H1 (cell line): ENCODE results near the gene SLC23A2. TPM values are rescaled to one million over a fixed set of nuclear protein-coding genes. Genes with fewer than 3 reads are reported as not detected.

Experiments used
- CTCF ChIA-PET: fragments of 300-600 bp; sonication (Branson Sonifier 250); formaldehyde crosslinking; loops from one replicate; lab custom pipeline; 2021; ENCODE audit not compliant: partially characterized antibody; lab: Charles Lee
- POLR2A ChIA-PET: fragments of 300-600 bp; sonication (Branson Sonifier 250); formaldehyde crosslinking; loops from one replicate; lab custom pipeline; 2021; ENCODE audit warnings: inconsistent platforms; ENCODE audit not compliant: partially characterized antibody; lab: Charles Lee
- DNase-seq, 2 experiments: peaks; one replicate each; pipeline versions ENCODE4 v3.0.0 to v3.0.0-alpha.2; 2010 to 2022; ENCODE audit warnings: low spot score in 2 of 2, low read depth in 1 of 2, mixed read lengths in 1 of 2
- FAIRE-seq: peaks from 2 replicates; lab custom pipeline; 2011; peaks lifted over from hg19 to GRCh38; lab: Jason Lieb, UNC
- H2AFZ ChIP-seq: 2 replicates; pipeline ENCODE4 v1.8.1; 2012; ENCODE audit warnings: low read length, inconsistent platforms
- H2AK5ac ChIP-seq: 2 replicates; pipeline ENCODE4 v1.6.1; 2013; ENCODE audit warnings: low read depth, low read length
- H2BK120ac ChIP-seq: replicated peaks from 2 replicates; pipeline ENCODE3; 2013; ENCODE audit warnings: low read depth, low read length, inconsistent platforms
- H2BK12ac ChIP-seq: 2 replicates; pipeline ENCODE4 v1.6.1; 2013; ENCODE audit warnings: low read depth, low read length
- H2BK15ac ChIP-seq: 2 replicates; pipeline ENCODE4 v1.6.1; 2013; ENCODE audit warnings: low read length
- H2BK20ac ChIP-seq: 2 replicates; pipeline ENCODE4 v1.6.1; 2013; ENCODE audit warnings: low read length
- H2BK5ac ChIP-seq: 2 replicates; pipeline ENCODE4 v1.6.1; 2013; ENCODE audit warnings: low read depth, low read length
- H3K14ac ChIP-seq: 2 replicates; pipeline ENCODE4 v1.6.1; 2013; ENCODE audit warnings: inconsistent platforms; ENCODE audit not compliant: insufficient read length
- H3K18ac ChIP-seq: 2 replicates; pipeline ENCODE4 v1.6.1; 2013; ENCODE audit warnings: low read length; ENCODE audit errors: extremely low read depth
- H3K23ac ChIP-seq: 2 replicates; pipeline ENCODE4 v1.6.1; 2013; ENCODE audit warnings: inconsistent platforms; ENCODE audit not compliant: insufficient read length
- H3K23me2 ChIP-seq: 2 replicates; pipeline ENCODE4 v1.6.1; 2013; ENCODE audit warnings: low read depth, low read length
- H3K27ac ChIP-seq: 2 replicates; pipeline ENCODE4 v1.6.1; 2011; ENCODE audit warnings: low read depth, low read length, inconsistent platforms
- H3K27me3 ChIP-seq, 4 experiments: replicated peaks in 1 of 4; 1 replicate in 1 of 4; 2 replicates in 3 of 4; pipeline versions ENCODE4 v1.6.1 to v1.8.1; 2011 to 2013; ENCODE audit warnings: low read length in 3 of 4, mild to moderate bottlenecking in 3 of 4, inconsistent platforms in 2 of 4, mixed read lengths in 2 of 4, moderate library complexity in 1 of 4; ENCODE audit not compliant: control insufficient read depth in 3 of 4, insufficient read depth in 3 of 4; ENCODE audit errors: extremely low read depth in 1 of 4
- H3K36me3 ChIP-seq, 4 experiments: 2 replicates each; pipeline versions ENCODE4 v1.6.1 to v1.8.1; 2011 to 2013; ENCODE audit warnings: mild to moderate bottlenecking in 4 of 4, low read length in 3 of 4, moderate library complexity in 2 of 4, control low read depth in 1 of 4, inconsistent platforms in 1 of 4; ENCODE audit not compliant: insufficient read depth in 4 of 4, control insufficient read depth in 2 of 4
- H3K4ac ChIP-seq: replicated peaks from 2 replicates; pipeline ENCODE3; 2013; ENCODE audit warnings: low read length, low read depth, mixed read lengths, inconsistent platforms; ENCODE audit not compliant: insufficient read length
- H3K4me1 ChIP-seq, 4 experiments: replicated peaks in 1 of 4; 1 replicate in 1 of 4; 2 replicates in 3 of 4; pipeline versions ENCODE4 v1.6.1 to v1.8.1; 2011 to 2013; ENCODE audit warnings: low read length in 3 of 4, inconsistent platforms in 2 of 4, mixed read lengths in 1 of 4; ENCODE audit not compliant: insufficient read depth in 4 of 4, control insufficient read depth in 3 of 4
- H3K4me2 ChIP-seq, 2 experiments: 2 replicates each; pipeline versions ENCODE4 v1.6.1 to v1.8.1; 2011 to 2013; ENCODE audit warnings: low read depth in 2 of 2, low read length in 2 of 2, control low read depth in 1 of 2, inconsistent platforms in 1 of 2, mild to moderate bottlenecking in 1 of 2; ENCODE audit not compliant: insufficient read depth in 1 of 2
- H3K4me3 ChIP-seq, 4 experiments: fragments of 200-600, 300-600 bp in 1 of 4; sonication (generic), shearing (Covaris generic), sonication (Bioruptor Twin) in 1 of 4; 2 replicates each; pipeline versions ENCODE4 v1.5.1 to v1.8.1; 2011 to 2016; ENCODE audit warnings: low read length in 4 of 4, low read depth in 3 of 4, control low read depth in 2 of 4, inconsistent platforms in 2 of 4, mild to moderate bottlenecking in 2 of 4, mixed read lengths in 1 of 4, moderate library complexity in 1 of 4; ENCODE audit not compliant: insufficient read depth in 2 of 4; ENCODE audit errors: extremely low read depth in 1 of 4
- H3K56ac ChIP-seq: replicated peaks from 2 replicates; pipeline ENCODE3; 2013; ENCODE audit warnings: low read depth, mild to moderate bottlenecking, mixed read lengths, low read length, inconsistent platforms; ENCODE audit not compliant: insufficient read length
- H3K79me1 ChIP-seq: 2 replicates; pipeline ENCODE4 v1.6.1; 2013; ENCODE audit warnings: low read depth, low read length, control low read depth
- H3K79me2 ChIP-seq, 2 experiments: 2 replicates each; pipeline versions ENCODE4 v1.6.1 to v1.8.1; 2012 to 2013; ENCODE audit warnings: low read length in 2 of 2, mild to moderate bottlenecking in 2 of 2, inconsistent platforms in 1 of 2; ENCODE audit not compliant: insufficient read depth in 2 of 2, control insufficient read depth in 1 of 2
- H3K9ac ChIP-seq, 4 experiments: replicated peaks in 1 of 4; 1 replicate in 1 of 4; 2 replicates in 3 of 4; pipeline versions ENCODE4 v1.6.1 to v1.8.1; 2011 to 2013; ENCODE audit warnings: low read depth in 3 of 4, low read length in 3 of 4, control low read depth in 2 of 4, mild to moderate bottlenecking in 2 of 4, moderate library complexity in 2 of 4, inconsistent platforms in 1 of 4; ENCODE audit errors: extremely low read depth in 1 of 4
- H3K9me3 ChIP-seq, 2 experiments: 2 replicates each; pipeline versions ENCODE4 v1.6.1 to v1.8.1; 2012 to 2013; ENCODE audit warnings: mild to moderate bottlenecking in 2 of 2, moderate library complexity in 2 of 2, control low read depth in 1 of 2, inconsistent platforms in 1 of 2, low read depth in 1 of 2, low read length in 1 of 2, mixed read lengths in 1 of 2; ENCODE audit not compliant: insufficient read depth in 2 of 2
- H4K20me1 ChIP-seq, 2 experiments: replicated peaks in 1 of 2; 2 replicates each; pipeline versions ENCODE3 to v1.8.1; 2011 to 2013; ENCODE audit warnings: inconsistent platforms in 2 of 2, low read length in 2 of 2, mild to moderate bottlenecking in 1 of 2; ENCODE audit not compliant: insufficient read depth in 2 of 2, control insufficient read depth in 1 of 2
- H4K5ac ChIP-seq: 2 replicates; pipeline ENCODE4 v1.6.1; 2013; ENCODE audit warnings: low read length, low read depth, mixed read lengths, inconsistent platforms; ENCODE audit not compliant: insufficient read length
- H4K8ac ChIP-seq: 2 replicates; pipeline ENCODE4 v1.8.0; 2013; ENCODE audit warnings: mild to moderate bottlenecking, moderate library complexity, low read length, inconsistent platforms; ENCODE audit not compliant: insufficient read depth; ENCODE audit errors: extremely low read depth
- H4K91ac ChIP-seq: replicated peaks from 2 replicates; pipeline ENCODE3; 2013; ENCODE audit warnings: low read length, mixed read lengths, inconsistent platforms; ENCODE audit not compliant: insufficient read length
- BCL11A ChIP-seq, 2 experiments: IDR thresholded peaks; one replicate each; pipeline ENCODE4 v1.6.1; 2011; ENCODE audit warnings: low read depth in 2 of 2, low read length in 2 of 2, mild to moderate bottlenecking in 2 of 2
- BRCA1 ChIP-seq: IDR thresholded peaks from 2 replicates; pipeline ENCODE4 v1.6.1; 2012; ENCODE audit warnings: low read depth, low read length, improper control_type of control experiment
- CHD1 ChIP-seq: IDR thresholded peaks from 2 replicates; pipeline ENCODE4 v1.6.1; 2012; ENCODE audit warnings: low read depth, low read length, improper control_type of control experiment
- EZH2 ChIP-seq: fragments of 200-600 bp; sonication (generic); IDR thresholded peaks from 2 replicates; pipeline ENCODE4 v1.7.1; 2012; ENCODE audit warnings: low read depth, mild to moderate bottlenecking, moderate library complexity, low read length, inconsistent platforms; ENCODE audit not compliant: severe bottlenecking
- FOSL1 ChIP-seq: IDR thresholded peaks from 2 replicates; pipeline ENCODE4 v1.6.1; 2011; ENCODE audit warnings: mild to moderate bottlenecking, low read depth, low read length, moderate library complexity; ENCODE audit not compliant: insufficient read depth
- GABPA ChIP-seq: IDR thresholded peaks from 2 replicates; pipeline ENCODE4 v1.6.1; 2011; ENCODE audit warnings: mild to moderate bottlenecking, low read length, moderate library complexity, borderline replicate concordance; ENCODE audit not compliant: insufficient read depth
- GTF2F1 ChIP-seq: IDR thresholded peaks from 2 replicates; pipeline ENCODE4 v1.6.1; 2012; ENCODE audit warnings: low read depth, low read length, improper control_type of control experiment, borderline replicate concordance
- JUND ChIP-seq: IDR thresholded peaks from 2 replicates; pipeline ENCODE4 v1.6.1; 2011; ENCODE audit warnings: mild to moderate bottlenecking, improper control_type of control experiment, low read length
- RAD21 ChIP-seq, 2 experiments: IDR thresholded peaks in 1 of 2; conservative IDR thresholded peaks in 1 of 2; 2 replicates each; pipeline ENCODE4 v1.6.1; 2011; ENCODE audit warnings: low read depth in 2 of 2, low read length in 2 of 2, improper control_type of control experiment in 1 of 2, inconsistent platforms in 1 of 2, mild to moderate bottlenecking in 1 of 2, moderate library complexity in 1 of 2
- SP1 ChIP-seq: IDR thresholded peaks from 2 replicates; pipeline ENCODE4 v1.6.1; 2011; ENCODE audit warnings: low read depth, low read length
- SP2 ChIP-seq: IDR thresholded peaks from 2 replicates; pipeline ENCODE4 v1.6.1; 2012; ENCODE audit warnings: mild to moderate bottlenecking, low read length, inconsistent platforms
- YY1 ChIP-seq: IDR thresholded peaks from 2 replicates; pipeline ENCODE4 v1.6.1; 2011; ENCODE audit warnings: low read depth, mild to moderate bottlenecking, low read length
- WGBS, 2 experiments: shearing (Covaris generic) in 1 of 2; methylation state at CpG; one replicate each; pipeline versions ENCODE4 v1.1.6 to v1.1.7; 2013 to 2015; ENCODE audit warnings: low lambda C conversion rate in 2 of 2, mixed read lengths in 2 of 2, inconsistent platforms in 1 of 2, low coverage in 1 of 2, missing lambda C conversion rate in 1 of 2; ENCODE audit not compliant: insufficient replicate concordance in 2 of 2, insufficient coverage in 1 of 2, insufficient read length in 1 of 2; ENCODE audit errors: extremely low coverage in 1 of 2, missing lambda C conversion rate in 1 of 2; 5-methylcytosine and 5-hydroxymethylcytosine counted together
- polyA plus RNA-seq, 7 experiments: library from polyadenylated mRNA; depleted of rRNA in 3 of 7; stranded (reverse) in 5 of 7; unstranded in 2 of 7; fragments of >200 nt in 5 of 7; fragments of 200-250 nt in 2 of 7; gene quantifications; 1 replicate in 5 of 7; 2 replicates in 1 of 7; 4 replicates in 1 of 7; pipeline versions ENCODE4 v1.2.1 to v1.2.3, GENCODE V29; 2011 to 2013; ENCODE audit warnings: missing spikeins in 2 of 7, mixed read lengths in 2 of 7
- total RNA-seq: library from RNA; stranded (reverse); fragmentation: NEBNext Ultra II Directional; extraction: Animal tissue kit (Norgen Biotek cat#: 25700); gene quantifications from 2 replicates; pipeline ENCODE4 v1.2.1, GENCODE V29; 2021
- TF ChIP-seq, protein P1 (sequence below): IDR thresholded peaks from 2 replicates; pipeline ENCODE4 v1.6.1; 2011; ENCODE audit warnings: low read length, improper control_type of control experiment

The SLC23A2 gene
- total and polyA plus RNA-seq, 2 of the 8 experiments (the other 6 are each of a cell fraction or from before 2014, with no cell fraction given), result 17.0 to 18.6 TPM

DNA sequence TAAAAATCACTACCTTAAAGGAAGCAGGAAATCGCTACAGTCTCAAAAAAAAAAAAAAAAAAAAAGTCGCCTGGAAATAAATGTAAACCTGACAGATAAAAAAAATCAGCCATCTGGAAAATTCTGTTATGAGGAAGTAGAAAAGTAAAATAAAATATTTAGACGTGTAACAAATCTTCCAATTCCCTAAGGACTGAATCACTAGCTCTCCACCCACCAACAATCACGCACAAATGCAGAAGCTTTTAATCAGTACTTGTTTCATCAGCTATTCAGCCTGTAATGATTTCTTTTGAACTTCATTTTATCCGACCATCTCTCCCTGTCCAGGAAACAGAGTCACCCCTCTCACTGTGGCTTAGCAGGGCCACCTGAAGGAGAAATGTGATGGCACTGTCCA is 59.0 kb downstream of the SLC23A2 start:
- H3K27me3 ChIP-seq, result no peaks in the 10 kb centered on the region
- ChIA-PET POLR2A (no interaction called here), CTCF (interaction anchor here (0.6 to 1.3 kb wide), 5 partner anchors 9 to 222 kb away, joined by 3 to 5 read pairs (median 5); no protein-coding TSS in a partner anchor)
- no peak overlapping the region for H2BK20ac ChIP-seq
- H2BK15ac ChIP-seq, result no peak overlapping the region
- no peak overlapping the region for H3K27ac ChIP-seq
- no peak overlapping the region for H4K91ac ChIP-seq
- no peak overlapping the region for H4K8ac ChIP-seq
- H3K9me3 ChIP-seq, result no peaks in the 10 kb centered on the region
- no peaks in the 10 kb centered on the region for H3K79me1 ChIP-seq
- no peak overlapping the region for H3K4ac ChIP-seq
- no peak overlapping the region for H2BK5ac ChIP-seq
- no peak overlapping the region; a peak in 1 of 7 replicates for H3K9ac ChIP-seq
- H4K20me1 ChIP-seq, result peaks cover 0 to 3% of the 10 kb centered on the region in 2 experiments
- no peak overlapping the region for H4K5ac ChIP-seq
- no peaks in the 10 kb centered on the region; a peak in 1 of 4 replicates for H3K79me2 ChIP-seq
- H3K56ac ChIP-seq, result no peak overlapping the region
- H2BK120ac ChIP-seq, result no peak overlapping the region
- H3K18ac ChIP-seq, result no peak overlapping the region
- no peaks in the 10 kb centered on the region for H3K23me2 ChIP-seq
- no peak overlapping the region for H2AFZ ChIP-seq
- DNase-seq, result no peak
- H3K36me3 ChIP-seq, result no peaks in the 10 kb centered on the region
- no peak overlapping the region for H3K4me2 ChIP-seq
- 74% methylated on average over 4 of the region's 5 CpGs; no CpG with 5 or more reads in 1 of the 2 experiments for WGBS, 2 experiments
- H3K4me3 ChIP-seq, result no peak overlapping the region
- H3K23ac ChIP-seq, result no peak overlapping the region
- no peak overlapping the region for H3K14ac ChIP-seq
- H3K4me1 ChIP-seq, result peaks cover 0 to 2% (median 0%) of the 10 kb centered on the region in 4 experiments; a peak in 1 of 7 replicates
- no peak for FAIRE-seq
- H2AK5ac ChIP-seq, result no peak overlapping the region
- no peak overlapping the region for H2BK12ac ChIP-seq
- no peak for TF ChIP-seq FOSL1
- no peak for TF ChIP-seq BCL11A (IDR thresholded peaks at IDR 0.05; ENCODE audit: low read depth in 2 of 2, low read length in 2 of 2)
- no peak for TF ChIP-seq GABPA
- TF ChIP-seq CHD1, result no peak
- no peak for TF ChIP-seq EZH2
- TF ChIP-seq JUND, result no peak
- TF ChIP-seq GTF2F1, result no peak
- TF ChIP-seq BRCA1, result no peak
- TF ChIP-seq RAD21 (IDR thresholded peaks at IDR 0.05 in 1 of 2, conservative IDR thresholded peaks at IDR 0.05 in 1 of 2; ENCODE audit: low read depth in 2 of 2, low read length in 2 of 2), result no peak
- TF ChIP-seq SP1, result no peak
- TF ChIP-seq YY1, result no peak
- no peak for TF ChIP-seq SP2
- TF ChIP-seq, protein P1, sequence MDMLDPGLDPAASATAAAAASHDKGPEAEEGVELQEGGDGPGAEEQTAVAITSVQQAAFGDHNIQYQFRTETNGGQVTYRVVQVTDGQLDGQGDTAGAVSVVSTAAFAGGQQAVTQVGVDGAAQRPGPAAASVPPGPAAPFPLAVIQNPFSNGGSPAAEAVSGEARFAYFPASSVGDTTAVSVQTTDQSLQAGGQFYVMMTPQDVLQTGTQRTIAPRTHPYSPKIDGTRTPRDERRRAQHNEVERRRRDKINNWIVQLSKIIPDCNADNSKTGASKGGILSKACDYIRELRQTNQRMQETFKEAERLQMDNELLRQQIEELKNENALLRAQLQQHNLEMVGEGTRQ, result no peak
